ENCODE results near the gene TTC17. TPM values are rescaled to one million over a fixed set of nuclear protein-coding genes. Genes with fewer than 3 reads are reported as not detected.

TTC17 gene
- total RNA-seq, 1 donor from 2014 or later = 53.8 TPM

DNA sequence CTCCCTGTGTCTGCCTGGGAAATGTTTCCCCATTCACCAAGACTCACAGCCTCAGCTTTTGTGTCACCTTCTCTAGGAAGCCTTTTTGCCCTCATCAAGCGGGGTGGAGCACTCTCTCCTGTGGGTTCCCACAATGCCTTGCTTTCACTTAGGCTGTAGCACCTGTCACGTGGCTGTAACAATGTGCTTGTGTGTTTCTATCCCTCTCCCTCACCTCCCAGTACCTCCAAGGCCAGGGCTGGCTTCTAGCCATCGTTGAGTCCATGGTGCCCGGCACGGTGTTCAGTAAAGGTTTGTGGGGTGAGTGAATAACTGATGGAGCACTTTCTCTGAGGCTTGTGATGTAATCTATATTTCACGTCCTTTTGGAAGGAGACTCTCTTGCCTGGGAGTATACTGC lies 153.2 kb downstream of the TTC17 start:
- H3K4me3 Mint-ChIP-seq (ENCODE audit: unreplicated experiment) = no peak overlapping the region
- H3K27me3 Mint-ChIP-seq (ENCODE audit: low read depth) = peaks cover 5% of the 10 kb centered on the region
- TF ChIP-seq, protein P1, sequence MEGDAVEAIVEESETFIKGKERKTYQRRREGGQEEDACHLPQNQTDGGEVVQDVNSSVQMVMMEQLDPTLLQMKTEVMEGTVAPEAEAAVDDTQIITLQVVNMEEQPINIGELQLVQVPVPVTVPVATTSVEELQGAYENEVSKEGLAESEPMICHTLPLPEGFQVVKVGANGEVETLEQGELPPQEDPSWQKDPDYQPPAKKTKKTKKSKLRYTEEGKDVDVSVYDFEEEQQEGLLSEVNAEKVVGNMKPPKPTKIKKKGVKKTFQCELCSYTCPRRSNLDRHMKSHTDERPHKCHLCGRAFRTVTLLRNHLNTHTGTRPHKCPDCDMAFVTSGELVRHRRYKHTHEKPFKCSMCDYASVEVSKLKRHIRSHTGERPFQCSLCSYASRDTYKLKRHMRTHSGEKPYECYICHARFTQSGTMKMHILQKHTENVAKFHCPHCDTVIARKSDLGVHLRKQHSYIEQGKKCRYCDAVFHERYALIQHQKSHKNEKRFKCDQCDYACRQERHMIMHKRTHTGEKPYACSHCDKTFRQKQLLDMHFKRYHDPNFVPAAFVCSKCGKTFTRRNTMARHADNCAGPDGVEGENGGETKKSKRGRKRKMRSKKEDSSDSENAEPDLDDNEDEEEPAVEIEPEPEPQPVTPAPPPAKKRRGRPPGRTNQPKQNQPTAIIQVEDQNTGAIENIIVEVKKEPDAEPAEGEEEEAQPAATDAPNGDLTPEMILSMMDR (IDR thresholded peaks at IDR 0.05) = no peak
- no peak for DNase-seq (ENCODE audit: low spot score)
- H3K36me3 Mint-ChIP-seq (ENCODE audit: low read depth) = peaks cover 1% of the 10 kb centered on the region
- H3K9me3 Mint-ChIP-seq (ENCODE audit: low read depth) = peaks cover 11% of the 10 kb centered on the region
- no peaks in the 10 kb centered on the region for H3K4me1 Mint-ChIP-seq (ENCODE audit: low read depth)
- no peak overlapping the region for H3K27ac Mint-ChIP-seq (ENCODE audit: unreplicated experiment)

DNA sequence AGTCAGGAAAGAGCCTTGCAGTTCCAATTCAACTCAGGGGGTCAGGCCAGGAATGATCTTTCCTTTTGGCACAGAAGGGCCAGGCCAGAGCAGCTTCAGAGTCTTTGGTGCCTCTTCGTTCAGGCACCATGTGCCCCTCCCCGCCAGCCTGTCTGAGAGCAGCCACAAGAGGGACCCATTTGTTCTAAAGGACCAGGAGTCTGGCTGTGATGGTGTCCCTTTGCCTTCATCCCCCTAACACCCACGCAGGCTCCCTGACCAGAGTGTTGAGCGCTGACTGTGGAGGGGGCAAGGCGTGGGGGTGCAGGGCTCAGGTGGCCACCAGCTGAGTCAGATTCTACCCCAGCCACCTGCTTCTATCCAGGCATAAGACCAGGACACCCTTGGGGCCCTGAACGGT lies 156.4 kb downstream of the TTC17 start:
- peaks cover 11% of the 10 kb centered on the region for H3K9me3 Mint-ChIP-seq (ENCODE audit: low read depth)
- no peaks in the 10 kb centered on the region for H3K4me1 Mint-ChIP-seq (ENCODE audit: low read depth)
- H3K27ac Mint-ChIP-seq (ENCODE audit: unreplicated experiment) = no peak overlapping the region
- peaks cover 1% of the 10 kb centered on the region for H3K36me3 Mint-ChIP-seq (ENCODE audit: low read depth)
- TF ChIP-seq, protein P1 (IDR thresholded peaks at IDR 0.05) = peak; percentile 30
- peaks cover 8% of the 10 kb centered on the region for H3K27me3 Mint-ChIP-seq (ENCODE audit: low read depth)
- DNase-seq (ENCODE audit: low spot score) = no peak
- no peak overlapping the region for H3K4me3 Mint-ChIP-seq (ENCODE audit: unreplicated experiment)

DNA sequence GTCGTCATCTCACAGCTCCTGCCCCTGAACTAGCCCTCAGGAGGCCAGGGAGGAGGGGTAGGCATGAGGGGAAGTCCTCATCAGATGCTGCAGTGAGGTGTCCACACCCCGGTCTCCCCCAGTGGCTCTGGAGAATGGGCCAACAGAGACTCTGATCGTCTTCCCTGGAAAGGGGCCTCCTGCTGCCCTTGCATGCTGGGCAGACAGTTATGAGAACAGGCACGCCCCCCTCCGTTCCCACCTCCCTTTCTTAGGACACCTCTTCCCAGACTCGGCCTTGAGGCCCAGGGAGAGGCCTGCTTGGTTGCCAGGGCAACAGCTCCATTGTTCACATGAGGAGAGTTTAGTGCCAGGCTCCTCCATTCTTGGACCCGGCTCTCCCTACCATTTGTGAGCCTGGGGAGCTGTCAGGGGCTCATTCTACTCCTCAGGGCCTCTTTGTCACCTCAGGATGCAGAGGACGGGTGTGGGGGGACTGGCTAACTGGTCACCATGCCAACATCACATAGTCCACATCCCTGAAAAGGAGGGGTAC lies 157.7 kb downstream of the TTC17 start:
- Mint-ChIP-seq H3K27me3 (ENCODE audit: low read depth) (peaks cover 14% of the 10 kb centered on the region), H3K27ac (ENCODE audit: unreplicated experiment) (no peak overlapping the region), H3K4me1 (ENCODE audit: low read depth) (no peaks in the 10 kb centered on the region), H3K9me3 (ENCODE audit: low read depth) (peaks cover 18% of the 10 kb centered on the region), H3K4me3 (ENCODE audit: unreplicated experiment) (no peak overlapping the region), H3K36me3 (ENCODE audit: low read depth) (peaks cover 1% of the 10 kb centered on the region)
- TF ChIP-seq, protein P1 (IDR thresholded peaks at IDR 0.05) = no peak
- DNase-seq (ENCODE audit: low spot score) = no peak

DNA sequence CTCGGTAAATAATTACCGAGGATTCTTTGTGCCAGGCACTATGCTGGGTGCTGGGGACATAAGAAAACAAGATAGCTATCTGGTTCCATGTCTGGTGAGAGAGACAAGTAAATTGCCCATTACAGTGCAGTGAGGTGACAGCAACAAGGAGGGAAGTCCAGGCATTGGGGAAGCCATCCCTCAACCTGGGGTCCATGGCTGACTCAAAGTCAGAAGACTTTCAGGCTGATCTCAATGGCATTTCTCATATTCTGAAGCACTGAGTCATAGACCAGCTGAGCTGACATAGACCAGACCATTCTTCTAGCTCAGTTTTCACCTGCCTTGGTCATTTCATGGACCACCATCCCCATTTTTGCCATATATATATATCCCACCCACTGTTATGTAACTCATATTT lies 158.8 kb downstream of the TTC17 start:
- Mint-ChIP-seq H3K4me3 (ENCODE audit: unreplicated experiment) (no peak overlapping the region), H3K27me3 (ENCODE audit: low read depth) (peaks cover 12% of the 10 kb centered on the region), H3K36me3 (ENCODE audit: low read depth) (no peaks in the 10 kb centered on the region), H3K27ac (ENCODE audit: unreplicated experiment) (no peak overlapping the region), H3K4me1 (ENCODE audit: low read depth) (no peaks in the 10 kb centered on the region), H3K9me3 (ENCODE audit: low read depth) (peaks cover 16% of the 10 kb centered on the region)
- TF ChIP-seq, protein P1 (IDR thresholded peaks at IDR 0.05) = no peak
- DNase-seq (ENCODE audit: low spot score) = no peak

DNA sequence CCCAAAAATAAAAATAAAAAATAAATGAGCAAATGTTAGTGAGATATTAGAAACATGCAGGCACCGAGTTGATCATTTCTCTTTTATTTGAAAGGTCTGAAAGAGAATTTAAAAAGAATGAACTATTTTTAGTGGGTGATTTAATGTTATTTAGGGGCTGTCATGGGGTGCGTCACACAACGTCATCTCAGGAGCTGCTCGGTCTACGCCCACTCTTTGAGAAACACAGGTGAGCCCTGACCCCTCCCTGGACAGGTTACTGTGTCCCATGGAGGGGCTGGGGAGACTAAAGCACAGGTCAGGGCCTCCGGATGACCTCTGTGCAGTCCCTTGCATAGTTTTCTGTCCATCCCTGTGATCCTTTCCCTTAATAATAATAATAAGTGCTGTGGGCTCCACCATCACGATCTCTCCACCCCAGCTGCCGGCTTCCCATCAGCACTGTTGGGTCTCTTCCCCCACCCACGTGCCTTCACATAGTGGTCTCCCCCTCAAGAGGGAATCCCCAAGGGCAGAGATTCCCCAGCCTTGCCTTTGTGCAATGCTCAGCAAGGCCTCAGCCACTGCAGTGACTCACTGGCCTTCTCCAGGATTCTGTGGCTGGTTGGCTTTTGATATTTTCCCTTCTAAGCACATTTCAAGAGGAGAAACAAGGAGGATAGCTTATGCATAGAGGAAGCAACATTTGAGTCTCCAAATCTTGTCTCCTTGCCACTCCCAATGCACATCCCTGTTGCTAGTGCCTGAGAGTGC lies 159.9 kb downstream of the TTC17 start:
- Mint-ChIP-seq H3K4me1 (ENCODE audit: low read depth) (no peaks in the 10 kb centered on the region), H3K9me3 (ENCODE audit: low read depth) (peaks cover 8% of the 10 kb centered on the region), H3K4me3 (ENCODE audit: unreplicated experiment) (no peak overlapping the region), H3K27me3 (ENCODE audit: low read depth) (peaks cover 19% of the 10 kb centered on the region), H3K36me3 (ENCODE audit: low read depth) (no peaks in the 10 kb centered on the region), H3K27ac (ENCODE audit: unreplicated experiment) (no peak overlapping the region)
- TF ChIP-seq, protein P1 (IDR thresholded peaks at IDR 0.05) = no peak
- no peak for DNase-seq (ENCODE audit: low spot score)

All from chondrocyte (in vitro differentiated cells).